DMS53 (cell line): ENCODE results near the gene HSD3B7.

Experiments
- DNase-seq: peaks from one replicate; lab custom pipeline; 2025; lab: John Stamatoyannopoulos, UW

HSD3B7 gene

GRCh38 chr16:30956601-30957455 is 28.2 kb upstream of the HSD3B7 start:
- DNase-seq, result peak; percentile 92

DNA sequence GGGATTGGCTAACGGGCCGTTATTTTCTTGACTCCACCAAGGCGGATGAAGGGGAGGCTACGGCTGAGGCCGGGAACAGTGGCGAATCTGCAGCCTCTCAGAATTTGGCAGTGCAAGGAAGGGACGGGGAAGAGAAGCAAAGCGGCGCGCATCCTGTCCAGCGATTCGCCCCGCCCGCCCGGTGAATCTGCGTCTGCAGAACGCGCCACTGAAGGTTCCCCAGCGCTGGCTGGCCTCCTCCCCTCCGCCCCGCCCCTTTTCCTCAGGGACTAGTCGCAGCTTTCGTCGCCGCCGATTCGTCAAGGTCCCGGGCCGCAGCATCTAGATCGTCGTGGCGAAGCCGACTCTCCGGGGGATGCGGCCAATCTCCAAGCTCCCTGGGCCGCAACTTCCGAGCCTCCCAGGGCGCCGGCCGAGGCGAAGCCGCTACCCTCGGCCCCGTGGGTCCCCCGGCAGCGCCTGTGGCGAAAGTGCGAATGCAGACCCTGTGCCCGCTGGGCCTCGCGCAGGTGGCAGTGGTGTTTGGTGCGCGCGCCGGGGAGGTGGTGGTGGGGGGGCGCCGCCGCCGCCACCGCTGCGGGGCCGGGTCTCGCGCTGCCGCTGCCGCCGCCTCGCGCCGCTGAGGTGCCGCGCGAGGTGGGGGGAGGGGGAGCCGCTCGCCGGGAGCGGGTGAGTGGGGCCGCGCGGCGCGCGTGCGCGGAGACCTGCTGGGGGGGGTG is 27.4 kb upstream of the HSD3B7 start, which contains the start of gene SETD1A:
SETD1A (plus strand) TSS at position 299 of the 719 bp plus-strand sequence. CDS start 978 bp downstream, outside the sequence.
- DNase-seq, result peak; percentile 97

DNA sequence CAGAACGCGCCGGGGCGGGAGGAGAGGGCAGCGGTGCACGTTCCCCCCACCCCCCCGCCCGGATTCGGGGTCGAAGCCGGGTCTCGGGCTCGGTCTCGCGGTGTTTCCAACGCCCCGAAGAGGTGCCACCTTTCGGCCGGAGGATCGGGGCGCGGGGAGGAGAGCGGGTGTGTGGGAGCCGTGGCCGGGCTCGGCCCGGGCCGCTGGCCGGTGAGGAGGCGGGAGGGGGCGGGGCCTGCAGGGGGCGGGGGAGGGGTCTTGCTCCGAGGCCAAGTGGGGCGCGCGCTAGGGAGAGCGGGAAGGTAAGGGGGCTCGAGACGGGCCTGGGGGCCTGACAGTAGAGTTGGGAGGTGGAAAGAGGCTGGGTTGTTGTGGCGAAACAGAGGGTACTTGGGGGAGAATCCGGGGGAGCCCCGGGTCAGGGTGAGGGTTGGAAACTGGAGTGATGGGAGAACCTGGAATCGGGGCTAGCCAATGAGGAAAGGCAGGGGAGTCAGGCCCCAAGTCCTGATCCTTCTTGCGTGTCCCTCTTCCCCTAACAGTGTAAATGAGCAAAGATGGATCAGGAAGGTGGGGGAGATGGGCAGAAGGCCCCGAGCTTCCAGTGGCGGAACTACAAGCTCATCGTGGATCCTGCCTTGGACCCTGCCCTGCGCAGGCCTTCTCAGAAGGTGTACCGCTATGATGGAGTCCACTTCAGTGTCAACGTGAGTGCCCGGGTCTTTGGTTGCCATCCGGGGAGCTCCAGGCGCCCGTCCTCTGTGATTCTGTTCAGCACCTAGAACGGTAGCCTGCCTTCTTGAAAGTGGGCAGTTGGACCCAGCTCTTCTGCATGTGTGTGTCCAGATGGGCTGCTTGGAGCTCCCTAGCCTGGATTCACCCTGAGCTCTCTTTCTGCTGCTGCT is 26.6 kb upstream of the HSD3B7 start:
- peak; percentile 75 for DNase-seq

DNA sequence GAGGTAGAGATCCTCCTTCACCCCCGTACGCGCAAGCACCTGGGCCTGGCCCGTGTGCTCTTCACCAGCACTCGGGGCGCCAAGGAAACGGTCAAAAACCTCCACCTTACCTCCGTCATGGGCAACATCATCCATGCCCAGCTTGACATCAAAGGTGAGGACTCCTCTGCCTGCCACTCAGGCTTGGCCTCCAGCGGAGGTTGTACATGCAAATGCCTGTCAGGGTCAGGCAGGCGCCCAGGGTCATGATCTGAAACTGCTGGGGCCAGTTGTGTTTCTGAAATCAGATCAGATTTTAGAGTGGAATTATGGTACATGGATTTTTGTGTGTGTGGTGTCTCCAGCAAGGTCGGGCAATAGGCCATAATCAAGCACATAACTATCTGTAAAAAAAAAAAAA is 23.6 kb upstream of the HSD3B7 start:
- no peak for DNase-seq

- no peak for DNase-seq
Measured at GRCh38 chr16:30963925-30964511, 21.0 kb upstream of the HSD3B7 start.

DNA sequence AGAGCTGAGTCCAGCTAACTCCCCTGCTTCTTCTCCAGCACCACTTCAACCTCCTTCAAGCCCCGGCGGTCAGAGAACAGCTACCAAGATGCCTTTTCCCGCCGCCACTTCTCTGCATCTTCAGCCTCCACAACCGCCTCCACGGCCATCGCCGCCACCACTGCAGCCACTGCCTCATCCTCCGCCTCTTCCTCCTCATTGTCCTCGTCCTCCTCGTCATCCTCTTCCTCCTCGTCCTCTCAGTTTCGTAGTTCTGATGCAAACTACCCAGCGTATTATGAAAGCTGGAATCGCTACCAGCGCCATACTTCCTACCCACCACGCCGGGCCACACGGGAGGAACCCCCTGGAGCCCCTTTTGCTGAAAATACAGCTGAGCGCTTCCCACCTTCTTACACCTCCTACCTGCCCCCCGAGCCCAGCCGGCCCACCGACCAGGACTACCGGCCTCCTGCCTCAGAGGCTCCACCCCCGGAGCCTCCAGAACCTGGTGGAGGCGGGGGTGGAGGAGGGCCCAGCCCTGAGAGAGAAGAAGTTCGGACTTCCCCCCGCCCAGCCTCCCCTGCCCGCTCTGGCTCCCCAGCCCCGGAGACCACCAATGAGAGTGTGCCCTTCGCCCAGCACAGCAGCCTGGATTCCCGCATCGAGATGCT is 20.3 kb upstream of the HSD3B7 start:
- DNase-seq, result no peak

DNA sequence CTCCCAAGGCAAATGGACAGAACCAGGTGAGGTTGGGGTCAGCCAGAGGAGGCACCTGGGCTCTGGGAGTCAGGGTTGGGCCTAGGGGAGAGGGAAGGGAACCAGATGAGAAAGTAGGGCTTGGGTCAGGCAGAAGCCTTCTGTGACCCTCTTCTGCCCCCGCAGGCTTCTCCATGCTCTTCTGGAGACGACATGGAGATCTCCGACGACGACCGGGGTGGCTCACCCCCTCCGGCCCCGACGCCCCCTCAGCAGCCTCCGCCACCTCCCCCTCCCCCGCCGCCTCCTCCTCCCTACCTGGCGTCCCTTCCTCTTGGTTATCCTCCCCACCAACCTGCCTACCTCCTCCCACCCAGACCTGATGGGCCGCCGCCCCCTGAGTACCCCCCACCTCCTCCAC is 19.6 kb upstream of the HSD3B7 start:
- DNase-seq, result no peak

DNA sequence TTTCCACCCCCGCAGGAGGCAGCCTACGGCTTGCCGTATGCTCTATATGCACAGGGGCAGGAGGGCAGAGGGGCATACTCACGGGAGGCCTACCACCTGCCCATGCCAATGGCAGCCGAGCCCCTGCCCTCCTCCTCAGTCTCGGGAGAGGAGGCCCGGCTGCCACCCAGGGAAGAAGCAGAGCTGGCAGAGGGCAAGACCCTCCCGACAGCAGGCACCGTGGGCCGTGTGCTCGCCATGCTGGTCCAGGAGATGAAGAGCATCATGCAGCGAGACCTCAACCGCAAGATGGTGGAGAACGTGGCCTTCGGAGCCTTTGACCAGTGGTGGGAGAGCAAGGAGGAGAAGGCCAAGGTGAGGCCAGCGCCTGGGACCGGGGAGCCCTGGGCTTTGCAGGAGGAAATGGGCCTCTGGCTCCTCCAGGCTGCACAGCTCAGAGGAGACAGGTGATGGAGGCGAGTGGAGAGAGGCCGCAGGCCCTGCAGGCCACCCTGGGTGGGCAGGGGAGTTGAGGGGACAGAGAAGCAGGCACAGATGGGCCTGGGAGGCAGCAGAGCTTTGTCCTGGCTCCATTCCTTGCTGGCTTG is 18.9 kb upstream of the HSD3B7 start:
- DNase-seq, result no peak

DNA sequence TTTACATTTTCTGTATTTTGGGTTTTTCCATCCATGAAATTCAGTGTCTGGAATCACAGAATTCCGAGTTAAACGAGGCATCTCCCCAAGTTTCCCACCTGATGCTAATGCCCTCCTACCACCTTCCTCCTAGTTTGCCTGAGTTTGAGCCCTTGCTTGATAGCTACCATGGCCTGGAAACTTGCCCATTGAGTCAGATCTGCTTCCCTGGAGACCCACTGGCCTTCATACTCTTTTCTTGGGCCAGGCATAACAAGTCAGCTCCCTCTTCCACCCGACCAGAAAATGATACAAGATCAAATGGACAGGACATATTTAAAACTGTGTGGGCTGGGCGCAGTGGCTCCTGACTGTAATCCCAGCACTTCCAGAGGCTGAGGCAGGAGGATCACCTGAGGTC is 17.2 kb upstream of the HSD3B7 start:
- no peak for DNase-seq

DNA sequence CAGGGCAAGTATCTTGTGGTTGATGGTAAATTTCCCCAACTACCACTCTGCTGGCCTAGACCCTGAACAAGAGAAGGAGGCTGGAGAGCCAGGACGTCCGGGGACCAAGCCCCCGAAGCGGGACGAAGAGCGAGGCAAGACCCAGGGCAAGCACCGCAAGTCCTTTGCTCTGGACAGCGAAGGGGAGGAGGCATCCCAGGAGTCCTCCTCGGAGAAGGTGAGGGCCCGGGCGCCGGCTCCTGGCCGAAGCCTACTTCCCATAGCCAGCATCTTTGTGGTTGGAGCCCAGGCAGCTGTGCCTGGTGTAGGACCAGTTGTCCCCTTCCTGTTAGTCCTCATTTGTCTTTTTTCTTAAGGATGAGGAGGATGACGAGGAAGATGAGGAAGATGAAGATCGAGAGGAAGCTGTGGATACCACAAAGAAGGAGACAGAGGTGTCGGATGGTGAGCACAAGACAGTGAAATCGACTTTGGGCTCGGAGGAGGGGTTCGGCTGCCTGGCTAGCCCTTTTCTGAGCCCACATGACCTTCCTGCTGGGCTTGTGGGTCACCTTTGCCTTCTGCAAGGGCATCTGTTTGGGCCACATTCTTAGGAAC is 15.7 kb upstream of the HSD3B7 start:
- no peak for DNase-seq

GRCh38 chr16:30971298-30971697 is 13.7 kb upstream of the HSD3B7 start:
- no peak for DNase-seq

GRCh38 chr16:30972872-30973271 is 12.1 kb upstream of the HSD3B7 start:
- DNase-seq, result no peak

- DNase-seq, result no peak
Measured at GRCh38 chr16:30974348-30974747, 10.7 kb upstream of the HSD3B7 start.

DNA sequence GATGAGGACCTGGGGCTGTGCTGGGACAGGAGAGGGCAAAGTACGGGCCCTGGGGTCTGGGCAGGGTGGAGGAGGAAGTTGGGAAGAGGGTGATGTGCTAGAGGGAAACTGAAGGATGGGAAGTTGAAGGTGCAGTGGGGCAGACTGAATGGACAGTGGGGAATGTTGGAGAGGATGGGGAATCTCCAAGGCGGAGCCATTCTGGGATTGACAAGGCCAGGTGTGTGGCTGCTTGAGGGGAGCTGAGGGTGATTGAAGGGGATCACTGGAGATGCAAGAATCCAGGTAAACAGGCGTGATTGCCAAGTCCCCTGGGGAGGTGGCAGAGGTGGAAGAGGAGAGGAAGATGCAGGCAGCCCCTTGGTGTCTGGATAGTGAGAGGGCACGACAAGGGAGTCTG is 8.5 kb upstream of the HSD3B7 start:
- no peak for DNase-seq

GRCh38 chr16:30977502-30977901 is 7.5 kb upstream of the HSD3B7 start:
- peak; percentile 38 for DNase-seq

- no peak for DNase-seq
Measured at GRCh38 chr16:30979170-30980022, 5.6 kb upstream of the HSD3B7 start.

DNA sequence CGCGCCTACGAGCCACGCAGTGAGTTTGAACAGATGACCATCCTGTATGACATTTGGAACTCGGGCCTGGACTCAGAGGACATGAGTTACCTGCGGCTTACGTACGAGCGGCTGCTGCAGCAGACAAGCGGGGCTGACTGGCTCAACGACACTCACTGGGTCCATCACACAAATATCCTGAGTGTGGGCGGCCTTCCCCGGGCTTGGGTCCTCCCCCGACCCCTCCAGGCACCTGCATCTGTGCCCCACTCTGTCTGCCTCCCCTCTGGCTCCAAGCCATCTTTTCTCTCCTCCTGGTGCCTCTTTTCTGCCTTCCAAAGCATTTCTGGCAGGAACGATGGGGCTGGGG is 5.0 kb upstream of the HSD3B7 start:
- DNase-seq, result no peak

DNA sequence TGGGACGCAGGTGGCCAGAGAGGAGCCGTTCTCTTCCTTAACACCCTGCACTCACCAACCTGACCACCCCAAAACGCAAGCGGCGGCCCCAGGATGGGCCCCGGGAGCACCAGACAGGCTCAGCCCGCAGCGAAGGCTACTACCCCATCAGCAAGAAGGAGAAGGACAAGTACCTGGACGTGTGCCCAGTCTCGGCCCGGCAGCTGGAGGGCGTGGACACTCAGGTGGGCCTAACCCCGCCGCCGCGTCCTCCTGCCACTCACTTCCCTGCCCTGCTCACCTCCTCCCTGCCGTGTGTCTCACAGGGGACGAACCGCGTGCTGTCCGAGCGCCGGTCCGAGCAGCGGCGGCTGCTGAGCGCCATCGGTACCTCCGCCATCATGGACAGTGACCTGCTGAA is 4.6 kb upstream of the HSD3B7 start:
- DNase-seq, result no peak

DNA sequence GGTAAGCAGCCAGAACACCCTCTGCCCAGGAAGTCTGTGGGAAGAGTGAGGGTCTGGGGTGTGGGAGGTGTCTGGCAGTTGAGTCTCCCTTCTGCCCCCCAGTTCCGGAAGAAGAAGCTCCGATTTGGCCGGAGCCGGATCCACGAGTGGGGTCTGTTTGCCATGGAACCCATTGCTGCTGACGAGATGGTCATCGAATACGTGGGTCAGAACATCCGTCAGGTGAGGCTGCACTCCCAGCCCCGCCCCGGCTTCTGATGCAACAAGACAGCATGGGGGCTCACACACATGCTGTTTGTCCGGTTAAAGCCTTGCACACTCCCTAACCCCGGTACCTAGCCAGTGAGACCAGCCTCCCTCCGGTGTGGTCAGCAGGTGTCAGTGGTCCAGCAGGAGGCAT is 4.0 kb upstream of the HSD3B7 start:
- no peak for DNase-seq
